ENCODE data around the gene MARVELD1. TPM values are rescaled to one million over a fixed set of nuclear protein-coding genes. Genes with fewer than 3 reads are reported as not detected.
A peak's percentile ranks its signal among the peaks of the same experiment; 100 is the strongest.

Gene MARVELD1
- total and polyA plus RNA-seq, 3 experiments from 2014 or later, result 0.15 to 4.7 (median 4.3) TPM

DNA sequence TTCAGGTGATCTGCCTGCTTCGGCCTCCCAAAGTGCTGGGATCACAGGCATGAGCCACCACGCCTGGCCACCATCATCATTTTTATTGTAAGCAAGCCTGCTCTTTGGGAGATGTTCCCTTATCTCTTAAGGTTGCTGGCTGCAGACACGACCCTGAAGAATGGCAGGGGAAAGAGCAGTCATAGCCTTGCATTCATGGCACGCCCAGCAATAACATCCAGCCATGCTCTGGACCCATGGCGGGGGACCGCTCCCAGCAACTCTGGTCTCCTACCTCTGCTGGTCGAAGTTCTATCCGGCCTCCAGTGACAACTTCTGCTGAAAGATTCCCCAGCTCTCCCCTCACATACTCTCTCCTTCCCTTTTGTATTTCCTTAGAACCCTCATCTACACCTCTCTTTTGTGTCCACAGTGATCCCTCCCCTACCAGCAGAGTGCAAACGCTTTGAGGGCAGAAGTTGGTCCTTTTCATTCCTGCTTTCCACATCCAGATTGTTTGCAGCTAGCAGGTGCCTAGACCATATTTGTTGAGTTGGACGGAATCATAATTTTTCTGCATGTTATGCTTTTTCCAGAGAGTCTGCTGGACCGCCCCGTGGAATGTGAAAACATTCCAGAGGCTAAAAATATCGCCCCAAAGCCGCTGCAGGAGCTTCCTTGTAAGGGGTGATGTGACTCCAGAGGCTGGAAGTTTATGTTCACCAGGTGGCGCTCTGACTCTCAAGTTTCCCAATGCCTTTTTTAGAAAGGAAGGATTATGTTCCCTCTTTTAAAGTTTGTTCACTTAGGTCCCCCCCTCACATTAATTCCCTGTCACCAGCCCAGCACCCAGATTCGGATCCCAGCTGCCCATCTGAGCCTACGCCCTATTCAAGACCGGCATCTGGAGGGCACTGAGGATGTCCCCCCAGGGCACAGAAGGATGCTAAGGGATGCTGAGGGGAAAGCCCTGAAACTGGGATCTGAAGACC, 4.3 kb upstream of the MARVELD1 start:
- Mint-ChIP-seq H3K27ac (peak overlapping the region in 1 of 8 donors; percentile 10), H3K9me3 (no peaks in the 10 kb centered on the region), H3K36me3 (peaks cover 0 to 3% (median 0%) of the 10 kb centered on the region in 3 donors), H3K27me3 (peaks cover 32 to 35% of the 10 kb centered on the region in 2 donors), H3K4me3 (peak overlapping the region in 1 of 7 donors; percentile 70), H3K4me1 (peaks cover 6 to 14% (median 9%) of the 10 kb centered on the region in 3 donors)
- POLR2A ChIA-PET, result interaction anchor here (0.7 kb wide), 1 partner anchor 611 kb away, joined by 3 read pairs; no protein-coding TSS in a partner anchor
- H3K4me1 ChIP-seq (ENCODE audit: insufficient read depth, low read length), result no peaks in the 10 kb centered on the region
- peaks cover 5% of the 10 kb centered on the region for H3K27me3 ChIP-seq (ENCODE audit: insufficient read depth, low read length, poor library complexity, severe bottlenecking)
- CTCF ChIA-PET, result interaction anchor here (0.7 to 14.6 kb wide), 14 partner anchors 8 to 717 kb away, joined by 3 to 199 read pairs (median 4); partner anchors contain the start of genes AVPI1 and ZFYVE27
- no peak overlapping the region for H3K27ac ChIP-seq (ENCODE audit: low read depth, low read length)
- H3K36me3 ChIP-seq (ENCODE audit: insufficient read depth, low read length), result no peaks in the 10 kb centered on the region
- H3K4me3 ChIP-seq (ENCODE audit: low read length), result no peak overlapping the region
- peak in 4 of 5 donors; percentile 15 to 52 (median 17) for DNase-seq
- no peaks in the 10 kb centered on the region for H3K9me3 ChIP-seq (ENCODE audit: low read length)

- DNase-seq, result no peak
- ChIA-PET POLR2A (interaction anchor here (2.3 kb wide), 1 partner anchor 25 kb away, joined by 13 read pairs; the partner anchor contains the start of gene AVPI1), CTCF (interaction anchor here (1.3 to 14.6 kb wide), 3 partner anchors 10 to 26 kb away, joined by 4 to 199 read pairs (median 16); partner anchors contain the start of gene ZFYVE27)
- no peaks in the 10 kb centered on the region for H3K9me3 Mint-ChIP-seq
- Histone ChIP-seq H3K27me3 (ENCODE audit: insufficient read depth, low read length, poor library complexity, severe bottlenecking) (peaks cover 5% of the 10 kb centered on the region), H3K9me3 (ENCODE audit: low read length) (no peaks in the 10 kb centered on the region), H3K27ac (ENCODE audit: low read depth, low read length) (no peak overlapping the region), H3K4me1 (ENCODE audit: insufficient read depth, low read length) (no peaks in the 10 kb centered on the region), H3K36me3 (ENCODE audit: insufficient read depth, low read length) (no peaks in the 10 kb centered on the region), H3K4me3 (ENCODE audit: low read length) (no peak overlapping the region)
- H3K4me3 Mint-ChIP-seq, result peak overlapping the region; percentile 49 to 90 (median 66)
- H3K27ac Mint-ChIP-seq, result peak overlapping the region in 4 of 8 donors; percentile 2 to 98 (median 45)
- peaks cover 28 to 29% of the 10 kb centered on the region in 2 donors for H3K27me3 Mint-ChIP-seq
- peaks cover 9 to 23% (median 9%) of the 10 kb centered on the region in 3 donors for H3K4me1 Mint-ChIP-seq
- peaks cover 0 to 3% (median 0%) of the 10 kb centered on the region in 3 donors for H3K36me3 Mint-ChIP-seq
Observed at GRCh38 chr10:97711640-97712572, 1.6 kb upstream of the MARVELD1 start.

- peak overlapping the region; percentile 18 to 98 (median 95) for H3K27ac Mint-ChIP-seq
- H3K36me3 Mint-ChIP-seq, result peaks cover 0 to 3% (median 0%) of the 10 kb centered on the region in 3 donors
- H3K27me3 Mint-ChIP-seq, result peaks cover 19 to 23% of the 10 kb centered on the region in 2 donors
- ChIA-PET CTCF (interaction anchor here (0.8 to 14.6 kb wide), 7 partner anchors 9 to 38 kb away, joined by 3 to 199 read pairs (median 6); partner anchors contain the start of genes AVPI1 and ZFYVE27), POLR2A (interaction anchor here (1.0 to 2.3 kb wide), 3 partner anchors 11 to 27 kb away, joined by 3 to 13 read pairs (median 10); partner anchors contain the start of genes AVPI1 and ZFYVE27)
- peaks cover 9 to 23% (median 9%) of the 10 kb centered on the region in 3 donors for H3K4me1 Mint-ChIP-seq
- Histone ChIP-seq H3K27me3 (ENCODE audit: insufficient read depth, low read length, poor library complexity, severe bottlenecking) (no peaks in the 10 kb centered on the region), H3K4me3 (ENCODE audit: low read length) (peak overlapping the region; percentile 59), H3K27ac (ENCODE audit: low read depth, low read length) (peak overlapping the region; percentile 9), H3K4me1 (ENCODE audit: insufficient read depth, low read length) (no peaks in the 10 kb centered on the region), H3K36me3 (ENCODE audit: insufficient read depth, low read length) (no peaks in the 10 kb centered on the region), H3K9me3 (ENCODE audit: low read length) (no peaks in the 10 kb centered on the region)
- peak overlapping the region; percentile 86 to 100 (median 99) for H3K4me3 Mint-ChIP-seq
- peak; percentile 26 to 69 (median 50) for DNase-seq
- no peaks in the 10 kb centered on the region for H3K9me3 Mint-ChIP-seq
Observed at GRCh38 chr10:97713826-97714400, 383 bp downstream of the MARVELD1 start.

- POLR2A ChIA-PET, result interaction anchor here (2.3 kb wide), 2 partner anchors 21 to 28 kb away, joined by 10 to 13 read pairs; partner anchors contain the start of genes AVPI1 and ZFYVE27
Observed at GRCh38 chr10:97714401-97715258, 1.1 kb downstream of the MARVELD1 start.

DNA sequence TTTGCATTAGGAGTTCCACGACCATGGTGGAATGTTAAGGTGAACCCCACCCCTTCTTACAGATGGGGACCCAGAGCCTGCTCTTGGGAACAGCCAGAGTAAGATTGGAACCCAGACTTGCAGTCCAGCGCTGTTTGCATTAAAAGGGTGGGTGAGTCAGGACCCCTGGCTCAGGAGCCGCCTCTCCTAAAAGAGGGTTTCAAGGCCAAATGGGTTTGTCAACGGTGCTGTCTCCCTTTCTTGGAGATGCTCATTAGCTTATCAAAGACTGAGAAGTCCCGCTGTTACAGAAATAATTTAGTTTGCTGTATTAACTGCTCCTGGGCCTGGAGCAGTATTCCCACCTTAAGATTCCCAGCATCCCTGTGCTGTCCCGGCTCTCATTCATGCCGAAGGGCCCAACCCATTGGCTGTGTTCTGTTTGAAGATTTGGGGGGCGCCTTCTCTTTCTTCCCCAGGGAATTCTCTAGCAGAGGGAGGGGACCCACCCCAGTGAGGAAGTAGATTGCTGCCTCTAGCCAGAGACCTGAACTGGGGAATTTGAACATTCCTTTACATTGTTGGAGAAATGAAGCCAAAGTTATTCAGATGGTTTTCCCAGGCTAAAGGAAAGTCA, 1.8 kb downstream of the MARVELD1 start:
- Mint-ChIP-seq H3K4me3 (peak overlapping the region; percentile 72 to 100 (median 99)), H3K4me1 (peaks cover 9 to 23% (median 9%) of the 10 kb centered on the region in 3 donors), H3K9me3 (no peaks in the 10 kb centered on the region), H3K27ac (peak overlapping the region in 4 of 8 donors; percentile 37 to 68 (median 51)), H3K36me3 (peaks cover 0 to 3% (median 0%) of the 10 kb centered on the region in 3 donors), H3K27me3 (peaks cover 10 to 12% of the 10 kb centered on the region in 2 donors)
- ChIA-PET CTCF (interaction anchor here (1.8 to 14.6 kb wide), 4 partner anchors 11 to 29 kb away, joined by 6 to 199 read pairs (median 10); partner anchors contain the start of genes AVPI1 and ZFYVE27), POLR2A (interaction anchor here (2.3 kb wide), 1 partner anchor 21 kb away, joined by 10 read pairs; the partner anchor contains the start of gene ZFYVE27)
- Histone ChIP-seq H3K27me3 (ENCODE audit: insufficient read depth, low read length, poor library complexity, severe bottlenecking) (no peaks in the 10 kb centered on the region), H3K4me3 (ENCODE audit: low read length) (no peak overlapping the region), H3K27ac (ENCODE audit: low read depth, low read length) (no peak overlapping the region), H3K36me3 (ENCODE audit: insufficient read depth, low read length) (no peaks in the 10 kb centered on the region), H3K9me3 (ENCODE audit: low read length) (no peaks in the 10 kb centered on the region), H3K4me1 (ENCODE audit: insufficient read depth, low read length) (no peaks in the 10 kb centered on the region)
- DNase-seq, result no peak

More at GRCh38 chr10:97714401-97715258, 1.1 kb downstream of the MARVELD1 start:
- H3K36me3 ChIP-seq (ENCODE audit: insufficient read depth, low read length), result no peaks in the 10 kb centered on the region
- peak overlapping the region; percentile 59 for H3K4me3 ChIP-seq (ENCODE audit: low read length)
- Mint-ChIP-seq H3K4me1 (peaks cover 9 to 23% (median 9%) of the 10 kb centered on the region in 3 donors), H3K27me3 (peaks cover 12 to 18% of the 10 kb centered on the region in 2 donors), H3K4me3 (peak overlapping the region; percentile 86 to 100 (median 99)), H3K9me3 (no peaks in the 10 kb centered on the region), H3K36me3 (peaks cover 0 to 3% (median 0%) of the 10 kb centered on the region in 3 donors), H3K27ac (peak overlapping the region in 5 of 8 donors; percentile 18 to 81 (median 61))
- H3K27ac ChIP-seq (ENCODE audit: low read depth, low read length), result peak overlapping the region; percentile 9
- no peaks in the 10 kb centered on the region for H3K9me3 ChIP-seq (ENCODE audit: low read length)
- CTCF ChIA-PET, result interaction anchor here (1.6 to 14.6 kb wide), 5 partner anchors 10 to 39 kb away, joined by 4 to 199 read pairs (median 9); partner anchors contain the start of genes AVPI1 and ZFYVE27
- H3K4me1 ChIP-seq (ENCODE audit: insufficient read depth, low read length), result no peaks in the 10 kb centered on the region
- H3K27me3 ChIP-seq (ENCODE audit: insufficient read depth, low read length, poor library complexity, severe bottlenecking), result no peaks in the 10 kb centered on the region
- peak in 1 of 5 donors; percentile 12 for DNase-seq

- Mint-ChIP-seq H3K36me3 (peaks cover 0 to 3% (median 0%) of the 10 kb centered on the region in 3 donors), H3K9me3 (no peaks in the 10 kb centered on the region), H3K4me3 (peak overlapping the region in 1 of 7 donors; percentile 80), H3K27ac (no peak overlapping the region), H3K27me3 (peaks cover 4 to 7% of the 10 kb centered on the region in 2 donors), H3K4me1 (peaks cover 9 to 19% (median 9%) of the 10 kb centered on the region in 3 donors)
- Histone ChIP-seq H3K9me3 (ENCODE audit: low read length) (no peaks in the 10 kb centered on the region), H3K36me3 (ENCODE audit: insufficient read depth, low read length) (no peaks in the 10 kb centered on the region), H3K4me3 (ENCODE audit: low read length) (no peak overlapping the region), H3K27ac (ENCODE audit: low read depth, low read length) (no peak overlapping the region), H3K27me3 (ENCODE audit: insufficient read depth, low read length, poor library complexity, severe bottlenecking) (no peaks in the 10 kb centered on the region), H3K4me1 (ENCODE audit: insufficient read depth, low read length) (no peaks in the 10 kb centered on the region)
- CTCF ChIA-PET, result interaction anchor here (1.1 to 3.7 kb wide), 6 partner anchors 8 to 19 kb away, joined by 3 to 12 read pairs (median 5); partner anchors contain the start of gene ZFYVE27
- POLR2A ChIA-PET, result no interaction called here
- no peak for DNase-seq
Observed at GRCh38 chr10:97717627-97718026, 4.1 kb downstream of the MARVELD1 start.
